ENCODE data around the gene TRIM24.

Gene TRIM24

DNA sequence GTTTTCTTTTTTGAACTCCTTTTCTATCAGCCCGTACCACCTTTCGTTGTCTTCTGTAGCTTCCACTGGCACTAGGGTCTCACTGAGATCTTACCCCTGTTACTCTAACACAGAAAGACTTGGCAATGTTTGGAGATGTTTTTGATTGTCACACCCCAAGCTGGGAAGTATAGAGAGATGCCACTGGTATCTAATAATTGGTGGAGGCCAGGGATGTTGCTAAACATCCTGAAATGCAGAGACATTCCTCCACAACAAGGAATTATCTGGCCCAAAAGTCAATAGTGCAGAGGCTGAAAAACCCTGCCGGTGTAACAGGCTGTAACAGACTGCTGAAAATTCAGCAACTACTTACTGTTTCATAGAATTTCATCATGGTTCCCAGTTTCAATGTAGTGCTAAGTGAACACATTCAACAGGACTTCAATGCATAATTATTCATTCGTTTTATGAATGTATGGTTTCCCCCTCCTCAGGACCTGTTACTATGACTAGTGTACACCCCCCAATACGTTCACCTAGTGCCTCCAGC lies 115.9 kb downstream of the TRIM24 start:
- Histone ChIP-seq H3K9me3 (ENCODE audit: insufficient read depth, low read depth, low read length) (no peaks in the 10 kb centered on the region), H3K4me1 (ENCODE audit: insufficient read depth, low read length, poor library complexity, severe bottlenecking) (no peaks in the 10 kb centered on the region), H3K27me3 (ENCODE audit: insufficient read depth, low read length, poor library complexity, severe bottlenecking) (no peaks in the 10 kb centered on the region), H3K9me2 (replicated peaks; ENCODE audit: low read depth, low read length) (no peaks in the 10 kb centered on the region), H3K9ac (ENCODE audit: low read depth, low read length, poor library complexity, severe bottlenecking) (no peak overlapping the region), H3K79me2 (ENCODE audit: insufficient read depth, low read length) (no peaks in the 10 kb centered on the region), H3K4me3 (ENCODE audit: low read length, poor library complexity, severe bottlenecking) (no peak overlapping the region), H2AFZ (ENCODE audit: low read length) (no peak overlapping the region), H3K36me3 (ENCODE audit: insufficient read depth, low read length) (peaks cover 93% of the 10 kb centered on the region), H3F3A (ENCODE audit: low read depth) (no peaks in the 10 kb centered on the region), H3K4me2 (ENCODE audit: low read depth, low read length, poor library complexity, severe bottlenecking) (no peak overlapping the region), H4K20me1 (ENCODE audit: insufficient read depth, low read length, poor library complexity, severe bottlenecking) (no peaks in the 10 kb centered on the region)
- TF ChIP-seq, protein P1, sequence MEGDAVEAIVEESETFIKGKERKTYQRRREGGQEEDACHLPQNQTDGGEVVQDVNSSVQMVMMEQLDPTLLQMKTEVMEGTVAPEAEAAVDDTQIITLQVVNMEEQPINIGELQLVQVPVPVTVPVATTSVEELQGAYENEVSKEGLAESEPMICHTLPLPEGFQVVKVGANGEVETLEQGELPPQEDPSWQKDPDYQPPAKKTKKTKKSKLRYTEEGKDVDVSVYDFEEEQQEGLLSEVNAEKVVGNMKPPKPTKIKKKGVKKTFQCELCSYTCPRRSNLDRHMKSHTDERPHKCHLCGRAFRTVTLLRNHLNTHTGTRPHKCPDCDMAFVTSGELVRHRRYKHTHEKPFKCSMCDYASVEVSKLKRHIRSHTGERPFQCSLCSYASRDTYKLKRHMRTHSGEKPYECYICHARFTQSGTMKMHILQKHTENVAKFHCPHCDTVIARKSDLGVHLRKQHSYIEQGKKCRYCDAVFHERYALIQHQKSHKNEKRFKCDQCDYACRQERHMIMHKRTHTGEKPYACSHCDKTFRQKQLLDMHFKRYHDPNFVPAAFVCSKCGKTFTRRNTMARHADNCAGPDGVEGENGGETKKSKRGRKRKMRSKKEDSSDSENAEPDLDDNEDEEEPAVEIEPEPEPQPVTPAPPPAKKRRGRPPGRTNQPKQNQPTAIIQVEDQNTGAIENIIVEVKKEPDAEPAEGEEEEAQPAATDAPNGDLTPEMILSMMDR (conservative IDR thresholded peaks at IDR 0.05; ENCODE audit: low read length): no peak
- TF ChIP-seq EZH2phosphoT487 (IDR thresholded peaks at IDR 0.05; ENCODE audit: borderline replicate concordance): no peak

DNA sequence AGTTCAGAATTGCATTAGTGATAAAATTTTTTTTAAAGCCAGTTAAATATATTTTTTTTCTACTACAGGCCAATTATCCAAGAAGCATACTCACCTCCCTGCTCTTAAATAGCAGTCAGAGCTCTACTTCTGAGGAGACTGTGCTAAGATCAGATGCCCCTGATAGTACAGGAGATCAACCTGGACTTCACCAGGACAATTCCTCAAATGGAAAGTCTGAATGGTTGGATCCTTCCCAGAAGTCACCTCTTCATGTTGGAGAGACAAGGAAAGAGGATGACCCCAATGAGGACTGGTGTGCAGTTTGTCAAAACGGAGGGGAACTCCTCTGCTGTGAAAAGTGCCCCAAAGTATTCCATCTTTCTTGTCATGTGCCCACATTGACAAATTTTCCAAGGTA lies 119.1 kb downstream of the TRIM24 start:
- H3K79me2 ChIP-seq (ENCODE audit: insufficient read depth, low read length): no peaks in the 10 kb centered on the region
- H3K9me2 ChIP-seq (replicated peaks; ENCODE audit: low read depth, low read length): no peaks in the 10 kb centered on the region
- no peak for TF ChIP-seq EZH2phosphoT487 (IDR thresholded peaks at IDR 0.05; ENCODE audit: borderline replicate concordance)
- TF ChIP-seq, protein P1 (conservative IDR thresholded peaks at IDR 0.05; ENCODE audit: low read length): no peak
- no peak overlapping the region for H3K4me3 ChIP-seq (ENCODE audit: low read length, poor library complexity, severe bottlenecking)
- no peak overlapping the region for H2AFZ ChIP-seq (ENCODE audit: low read length)
- H3K27me3 ChIP-seq (ENCODE audit: insufficient read depth, low read length, poor library complexity, severe bottlenecking): no peaks in the 10 kb centered on the region
- H4K20me1 ChIP-seq (ENCODE audit: insufficient read depth, low read length, poor library complexity, severe bottlenecking): no peaks in the 10 kb centered on the region
- no peaks in the 10 kb centered on the region for H3K9me3 ChIP-seq (ENCODE audit: insufficient read depth, low read depth, low read length)
- peaks cover 90% of the 10 kb centered on the region for H3K36me3 ChIP-seq (ENCODE audit: insufficient read depth, low read length)
- no peaks in the 10 kb centered on the region for H3F3A ChIP-seq (ENCODE audit: low read depth)
- no peaks in the 10 kb centered on the region for H3K4me1 ChIP-seq (ENCODE audit: insufficient read depth, low read length, poor library complexity, severe bottlenecking)
- no peak overlapping the region for H3K4me2 ChIP-seq (ENCODE audit: low read depth, low read length, poor library complexity, severe bottlenecking)
- H3K9ac ChIP-seq (ENCODE audit: low read depth, low read length, poor library complexity, severe bottlenecking): no peak overlapping the region

DNA sequence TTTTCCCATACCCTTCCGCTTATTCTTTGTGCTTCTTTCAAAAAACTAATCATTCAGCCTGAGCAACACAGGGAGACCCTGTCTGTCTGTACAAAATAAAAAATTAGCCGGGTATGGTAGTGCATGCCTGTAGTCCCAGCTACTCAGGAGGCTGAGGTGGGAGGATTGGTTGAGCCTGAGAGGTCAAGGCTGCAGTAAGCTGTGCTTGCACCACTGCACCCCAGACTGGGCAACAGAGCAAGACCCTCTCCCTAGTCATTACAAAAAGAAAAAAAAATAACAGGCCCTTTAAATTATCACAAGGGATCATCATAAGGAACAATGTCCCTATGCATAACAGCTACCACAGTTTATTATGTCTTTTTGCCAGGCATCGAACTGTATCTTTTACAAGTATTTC lies 119.6 kb downstream of the TRIM24 start:
- Histone ChIP-seq H3K79me2 (ENCODE audit: insufficient read depth, low read length) (no peaks in the 10 kb centered on the region), H2AFZ (ENCODE audit: low read length) (no peak overlapping the region), H3K4me3 (ENCODE audit: low read length, poor library complexity, severe bottlenecking) (no peak overlapping the region), H3K36me3 (ENCODE audit: insufficient read depth, low read length) (peaks cover 90% of the 10 kb centered on the region), H4K20me1 (ENCODE audit: insufficient read depth, low read length, poor library complexity, severe bottlenecking) (no peaks in the 10 kb centered on the region), H3K9ac (ENCODE audit: low read depth, low read length, poor library complexity, severe bottlenecking) (no peak overlapping the region), H3K4me2 (ENCODE audit: low read depth, low read length, poor library complexity, severe bottlenecking) (no peak overlapping the region), H3K9me2 (replicated peaks; ENCODE audit: low read depth, low read length) (no peaks in the 10 kb centered on the region), H3K4me1 (ENCODE audit: insufficient read depth, low read length, poor library complexity, severe bottlenecking) (no peaks in the 10 kb centered on the region), H3F3A (ENCODE audit: low read depth) (no peaks in the 10 kb centered on the region), H3K27me3 (ENCODE audit: insufficient read depth, low read length, poor library complexity, severe bottlenecking) (no peaks in the 10 kb centered on the region), H3K9me3 (ENCODE audit: insufficient read depth, low read depth, low read length) (no peaks in the 10 kb centered on the region)
- TF ChIP-seq, protein P1 (conservative IDR thresholded peaks at IDR 0.05; ENCODE audit: low read length): no peak
- TF ChIP-seq EZH2phosphoT487 (IDR thresholded peaks at IDR 0.05; ENCODE audit: borderline replicate concordance): no peak
